Neutrophil (primary cell): ENCODE measurements around the gene NOP9.

Source experiments
- H3K27ac ChIP-seq: fragments of 200-600 bp; sonication (generic); 2 replicates; pipeline ENCODE4 v1.5.1; 2016; ENCODE audit warnings: mild to moderate bottlenecking, moderate library complexity
- H3K27me3 ChIP-seq: fragments of 200-600 bp; sonication (generic); 2 replicates; pipeline ENCODE4 v1.6.0; 2016; ENCODE audit warnings: mild to moderate bottlenecking
- H3K36me3 ChIP-seq: fragments of 200-600 bp; sonication (generic); 2 replicates; pipeline ENCODE4 v1.5.1; 2017
- H3K4me1 ChIP-seq, 2 experiments: fragments of 200-600 bp in 1 of 2; sonication (generic) in 1 of 2; 1 replicate in 1 of 2; 2 replicates in 1 of 2; pipeline versions ENCODE4 v1.5.1 to v1.6.1; 2013 to 2016; ENCODE audit warnings: low read depth in 1 of 2, low read length in 1 of 2, mild to moderate bottlenecking in 1 of 2, moderate library complexity in 1 of 2; ENCODE audit not compliant: control insufficient read depth in 1 of 2, insufficient read depth in 1 of 2
- H3K4me3 ChIP-seq, 2 experiments: fragments of 200-600 bp in 1 of 2; sonication (generic) in 1 of 2; 1 replicate in 1 of 2; 2 replicates in 1 of 2; pipeline ENCODE4 v1.5.1; 2013 to 2016; ENCODE audit warnings: low read depth in 1 of 2, low read length in 1 of 2, mild to moderate bottlenecking in 1 of 2, moderate library complexity in 1 of 2
- H3K9me3 ChIP-seq: fragments of 200-600 bp; sonication (generic); 2 replicates; pipeline ENCODE4 v1.5.1; 2016
- TF ChIP-seq, protein P1 (sequence below): fragments of 200-600 bp; sonication (generic); IDR thresholded peaks from 2 replicates; pipeline ENCODE4 v1.5.1; 2016; ENCODE audit warnings: antibody characterized with exemption

NOP9 gene

DNA sequence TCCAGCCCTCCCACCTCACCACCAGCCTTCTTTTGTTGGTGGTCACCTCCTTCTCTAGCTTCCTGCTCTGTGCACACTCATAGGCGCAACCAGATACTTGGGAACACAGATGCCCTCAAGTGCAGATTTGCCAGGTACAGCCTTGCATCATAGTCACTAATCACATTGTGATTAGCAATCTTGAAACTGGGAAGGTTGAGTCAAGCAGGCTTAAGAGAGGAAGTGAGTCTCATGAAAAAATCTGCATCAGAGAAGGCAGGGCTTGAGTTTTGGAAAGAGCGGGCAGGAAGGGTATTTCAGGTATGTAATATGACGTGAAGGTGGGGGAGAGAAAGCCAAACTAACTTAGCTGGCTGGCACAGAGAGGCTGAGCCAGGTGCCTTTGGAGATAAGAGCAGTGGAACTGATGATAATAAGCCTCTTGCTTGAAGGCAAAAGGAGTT is 25.5 kb upstream of the NOP9 start:
- Histone ChIP-seq H3K4me3 (peak overlapping the region; percentile 6 to 26), H3K4me1 (peaks cover 78 to 79% of the 10 kb centered on the region in 2 experiments), H3K27ac (peak overlapping the region; percentile 95), H3K36me3 (peaks cover 5% of the 10 kb centered on the region), H3K9me3 (no peaks in the 10 kb centered on the region), H3K27me3 (no peaks in the 10 kb centered on the region)
- TF ChIP-seq, protein P1, sequence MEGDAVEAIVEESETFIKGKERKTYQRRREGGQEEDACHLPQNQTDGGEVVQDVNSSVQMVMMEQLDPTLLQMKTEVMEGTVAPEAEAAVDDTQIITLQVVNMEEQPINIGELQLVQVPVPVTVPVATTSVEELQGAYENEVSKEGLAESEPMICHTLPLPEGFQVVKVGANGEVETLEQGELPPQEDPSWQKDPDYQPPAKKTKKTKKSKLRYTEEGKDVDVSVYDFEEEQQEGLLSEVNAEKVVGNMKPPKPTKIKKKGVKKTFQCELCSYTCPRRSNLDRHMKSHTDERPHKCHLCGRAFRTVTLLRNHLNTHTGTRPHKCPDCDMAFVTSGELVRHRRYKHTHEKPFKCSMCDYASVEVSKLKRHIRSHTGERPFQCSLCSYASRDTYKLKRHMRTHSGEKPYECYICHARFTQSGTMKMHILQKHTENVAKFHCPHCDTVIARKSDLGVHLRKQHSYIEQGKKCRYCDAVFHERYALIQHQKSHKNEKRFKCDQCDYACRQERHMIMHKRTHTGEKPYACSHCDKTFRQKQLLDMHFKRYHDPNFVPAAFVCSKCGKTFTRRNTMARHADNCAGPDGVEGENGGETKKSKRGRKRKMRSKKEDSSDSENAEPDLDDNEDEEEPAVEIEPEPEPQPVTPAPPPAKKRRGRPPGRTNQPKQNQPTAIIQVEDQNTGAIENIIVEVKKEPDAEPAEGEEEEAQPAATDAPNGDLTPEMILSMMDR = no peak

DNA sequence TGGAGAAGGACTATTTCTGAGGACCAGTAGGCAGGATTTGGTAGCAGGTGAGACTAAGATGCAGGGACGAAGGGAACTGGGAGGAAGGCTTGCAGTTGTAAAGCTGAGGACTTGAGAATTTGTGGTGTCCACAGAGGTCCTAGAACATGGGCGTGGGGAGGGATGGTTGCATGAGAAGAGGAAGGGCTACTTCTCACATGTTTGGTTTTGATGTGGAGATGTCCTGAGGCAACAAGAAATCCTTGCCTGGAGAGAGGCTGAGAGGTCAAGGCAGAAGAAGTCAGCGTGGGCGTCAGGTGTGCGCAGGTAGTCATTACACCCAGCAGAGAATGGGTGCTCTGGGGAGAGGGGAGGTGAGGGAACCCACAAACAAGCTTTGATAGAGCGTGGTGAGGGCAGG is 22.6 kb upstream of the NOP9 start:
- H3K4me1 ChIP-seq = peaks cover 95 to 97% of the 10 kb centered on the region in 2 experiments
- TF ChIP-seq, protein P1 = no peak
- H3K27ac ChIP-seq = peak overlapping the region; percentile 97
- H3K4me3 ChIP-seq = peak overlapping the region; percentile 49 to 59
- no peaks in the 10 kb centered on the region for H3K9me3 ChIP-seq
- H3K36me3 ChIP-seq = no peaks in the 10 kb centered on the region
- H3K27me3 ChIP-seq = no peaks in the 10 kb centered on the region

DNA sequence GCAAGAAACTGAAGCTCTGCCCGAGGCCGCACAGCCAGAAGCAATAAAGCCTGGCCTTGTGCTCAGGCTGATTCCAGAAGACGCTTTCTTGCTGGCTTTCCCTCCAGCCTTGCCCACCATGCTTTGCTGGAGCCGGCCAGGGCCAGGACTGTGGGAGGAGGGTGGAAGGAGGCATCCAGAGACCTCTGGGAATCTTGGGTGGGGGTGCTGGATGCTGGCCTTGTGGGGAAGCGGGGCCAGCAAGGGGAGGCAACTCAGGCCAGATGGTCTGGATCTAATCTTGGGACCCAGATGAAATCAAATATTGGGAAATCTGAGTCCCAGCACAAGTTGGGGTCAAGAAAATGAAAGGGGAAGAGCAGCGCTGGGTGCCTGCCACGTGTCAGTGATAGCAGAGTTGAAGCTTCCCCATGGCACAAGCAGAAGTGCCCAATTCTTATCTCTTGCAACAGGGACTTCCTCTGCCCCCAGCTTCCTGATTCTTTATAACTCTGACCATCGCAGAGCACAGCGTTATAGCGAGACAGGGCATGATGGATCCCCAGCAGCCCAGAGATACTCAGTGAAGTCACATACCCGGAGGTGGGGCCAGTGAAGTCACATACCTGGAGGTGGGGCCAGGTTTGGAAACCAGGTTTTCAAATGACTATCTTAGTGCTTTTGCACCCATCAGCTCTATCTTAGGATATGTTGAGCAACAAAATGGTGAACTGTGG is 21.9 kb upstream of the NOP9 start:
- TF ChIP-seq, protein P1 = no peak

DNA sequence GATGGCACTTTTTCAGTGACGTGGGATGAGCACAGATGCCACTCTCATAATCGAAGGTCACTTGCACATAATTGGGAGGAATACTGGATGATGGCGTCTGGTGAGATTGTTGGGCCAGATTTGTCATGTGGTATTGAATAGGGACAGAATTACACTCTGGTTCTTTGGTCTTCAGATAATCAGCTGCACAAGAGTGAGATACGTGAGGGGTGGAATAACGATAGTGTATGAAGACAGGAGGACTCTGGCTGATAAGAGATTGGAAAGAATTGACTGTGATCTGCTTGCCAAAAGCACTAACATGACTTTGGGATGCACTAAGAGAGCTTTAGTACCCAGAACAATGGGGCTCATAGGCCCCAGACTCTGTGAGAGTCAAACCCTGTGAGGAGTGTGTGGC is 21.2 kb upstream of the NOP9 start:
- Histone ChIP-seq H3K36me3 (no peaks in the 10 kb centered on the region), H3K4me3 (peak overlapping the region; percentile 49 to 59), H3K4me1 (peaks cover 88 to 91% of the 10 kb centered on the region in 2 experiments), H3K27ac (peak overlapping the region; percentile 97), H3K9me3 (no peaks in the 10 kb centered on the region), H3K27me3 (no peaks in the 10 kb centered on the region)
- TF ChIP-seq, protein P1 = no peak

More for the DNA sequence above, 21.9 kb upstream of the NOP9 start:
- Histone ChIP-seq H3K36me3 (no peaks in the 10 kb centered on the region), H3K4me1 (peaks cover 95 to 96% of the 10 kb centered on the region in 2 experiments), H3K27ac (peak overlapping the region; percentile 97), H3K9me3 (no peaks in the 10 kb centered on the region), H3K27me3 (no peaks in the 10 kb centered on the region), H3K4me3 (peak overlapping the region; percentile 49 to 59)

DNA sequence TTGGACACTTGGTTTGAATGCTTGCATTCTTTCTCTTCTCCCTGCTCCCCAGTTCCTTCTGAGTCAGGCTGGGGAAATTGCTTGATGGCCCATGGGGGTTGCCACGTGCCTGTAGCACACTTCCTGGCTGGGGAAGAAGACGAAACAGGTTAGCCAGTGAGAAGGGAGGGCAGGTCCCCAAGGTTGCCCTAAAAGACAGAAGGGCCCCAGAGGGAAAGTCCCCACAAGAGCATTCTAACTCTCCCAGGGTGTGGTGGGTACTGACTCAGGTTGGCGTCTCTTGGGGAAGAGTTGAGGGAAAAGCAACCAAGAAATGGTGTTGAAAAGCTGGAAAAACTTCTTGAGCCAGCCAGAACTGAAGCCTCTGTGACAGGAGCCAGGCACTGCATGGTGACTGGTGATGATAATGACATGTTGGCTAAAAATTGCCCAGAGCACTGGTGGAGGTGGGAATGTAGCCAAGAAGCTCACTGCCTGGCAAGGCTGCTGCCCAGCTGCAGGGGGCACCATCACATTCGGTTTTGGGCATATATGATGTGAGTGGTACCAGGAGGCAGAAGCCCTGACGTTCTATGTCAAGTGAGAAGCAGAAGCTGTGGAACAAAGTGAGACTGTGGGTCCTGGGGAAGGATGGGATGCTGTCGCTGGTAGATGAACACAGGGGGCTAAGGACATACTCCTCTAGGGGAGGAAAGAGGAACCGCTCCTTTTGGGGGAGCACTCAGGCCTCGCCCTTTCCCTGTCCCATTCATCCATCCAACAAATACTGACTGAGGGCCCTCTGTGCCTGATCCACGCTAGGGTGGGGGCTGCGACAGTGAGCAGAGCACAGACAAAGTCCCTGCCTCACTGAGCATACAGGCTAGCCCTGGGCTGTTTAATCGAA is 20.1 kb upstream of the NOP9 start:
- H3K9me3 ChIP-seq = no peaks in the 10 kb centered on the region
- H3K27me3 ChIP-seq = no peaks in the 10 kb centered on the region
- peak overlapping the region; percentile 12 to 24 for H3K4me3 ChIP-seq
- H3K27ac ChIP-seq = peak overlapping the region; percentile 97
- no peaks in the 10 kb centered on the region for H3K36me3 ChIP-seq
- H3K4me1 ChIP-seq = peaks cover 77 to 80% of the 10 kb centered on the region in 2 experiments
- TF ChIP-seq, protein P1 = no peak
